HG02642 (cell line): ENCODE results near the gene FRS2.

Source experiments
- ATAC-seq: cut with Tn5 transposase; IDR thresholded peaks from one replicate; pipeline ENCODE4 v1.9.1; 2021; ENCODE audit warnings: mild to moderate bottlenecking; ENCODE audit not compliant: unreplicated experiment, poor library complexity

The FRS2 gene

GRCh38 chr12:69459477-69459876 is 10.7 kb upstream of the FRS2 start:
- ATAC-seq = no peak

GRCh38 chr12:69464428-69464827 is 5.8 kb upstream of the FRS2 start:
- ATAC-seq = no peak

- ATAC-seq = no peak
These were observed 3.3 kb upstream of the FRS2 start for GRCh38 chr12:69466867-69467266.

GRCh38 chr12:69467366-69467765 is 2.8 kb upstream of the FRS2 start:
- no peak for ATAC-seq

- ATAC-seq = no peak
These were observed 1.8 kb upstream of the FRS2 start for GRCh38 chr12:69468237-69469026.

GRCh38 chr12:69469854-69470188 is 367 bp upstream of the FRS2 start:
- no peak for ATAC-seq

- ATAC-seq = no peak
These were observed 865 bp downstream of the FRS2 start for GRCh38 chr12:69471076-69471430.

- no peak for ATAC-seq
These were observed 1.6 kb downstream of the FRS2 start for GRCh38 chr12:69471667-69472385.

- no peak for ATAC-seq
These were observed 3.1 kb downstream of the FRS2 start for GRCh38 chr12:69473262-69473661.

GRCh38 chr12:69474456-69474855 is 4.3 kb downstream of the FRS2 start:
- ATAC-seq = no peak

- ATAC-seq = no peak
These were observed 5.2 kb downstream of the FRS2 start for GRCh38 chr12:69475237-69475975.

GRCh38 chr12:69476276-69477017 is 6.3 kb downstream of the FRS2 start:
- ATAC-seq = no peak

GRCh38 chr12:69479675-69480074 is 9.5 kb downstream of the FRS2 start:
- no peak for ATAC-seq

- no peak for ATAC-seq
These were observed 10.5 kb downstream of the FRS2 start for GRCh38 chr12:69480698-69481097.

GRCh38 chr12:69481133-69481532 is 10.9 kb downstream of the FRS2 start:
- no peak for ATAC-seq

- no peak for ATAC-seq
These were observed 13.5 kb downstream of the FRS2 start for GRCh38 chr12:69483700-69484099.

- ATAC-seq = no peak
These were observed 14.2 kb downstream of the FRS2 start for GRCh38 chr12:69484428-69484827.

GRCh38 chr12:69490920-69491643 is 20.9 kb downstream of the FRS2 start:
- no peak for ATAC-seq

GRCh38 chr12:69492739-69493138 is 22.6 kb downstream of the FRS2 start:
- no peak for ATAC-seq

GRCh38 chr12:69495071-69495470 is 24.9 kb downstream of the FRS2 start:
- ATAC-seq = no peak
